GM12878 (cell line): Measurements from ENCODE around the gene LYSMD1. TPM values are rescaled to one million over a fixed set of nuclear protein-coding genes. Genes with fewer than 3 reads are reported as not detected.

ENCODE experiments used
- ATAC-seq: fragments of 200-7000 bp; cut with Tn5 transposase; 3 replicates; pipeline ENCODE4 v1.9.1; 2020; ENCODE audit warnings: mild to moderate bottlenecking, moderate library complexity
- BruUV-seq: library from RNA; stranded (reverse); fragments of 400-500 nt; replicated peaks from 2 replicates; lab custom pipeline; 2021; lab: Mats Ljungman, UMichigan
- CTCF ChIA-PET: fragments of 300-600 bp; sonication (Branson Sonifier 250); formaldehyde crosslinking; extraction: SDS; loops from one replicate; lab custom pipeline; 2021; ENCODE audit warnings: inconsistent platforms; lab: Yijun Ruan, JAX
- POLR2A ChIA-PET: fragments of 350-600 bp; formaldehyde crosslinking; extraction: SDS; loops from one replicate; lab custom pipeline; 2021; ENCODE audit warnings: inconsistent platforms; lab: Charles Lee
- RAD21 ChIA-PET: fragments of 300-600 bp; sonication (Branson Sonifier 250); formaldehyde crosslinking; loops from one replicate; lab custom pipeline; 2023; ENCODE audit warnings: antibody characterized with exemption; ENCODE audit not compliant: unreplicated experiment; lab: Charles Lee
- SMC1A ChIA-PET: fragments of 300-600 bp; sonication (Branson Sonifier 250); formaldehyde crosslinking; loops from one replicate; lab custom pipeline; 2023; ENCODE audit not compliant: unreplicated experiment, uncharacterized antibody; lab: Charles Lee
- DNase-seq: peaks from one replicate; pipeline ENCODE4 v3.0.0-alpha.2; 2011; ENCODE audit warnings: low read depth, low spot score
- FAIRE-seq: peaks from 3 replicates; lab custom pipeline; 2011; peaks lifted over from hg19 to GRCh38; lab: Jason Lieb, UNC
- H2AFZ ChIP-seq: 2 replicates; pipeline ENCODE4 v1.6.0; 2011; ENCODE audit warnings: low read depth, low read length, control low read depth; ENCODE audit not compliant: control insufficient read depth
- H3K27ac ChIP-seq: 2 replicates; pipeline ENCODE4 v1.5.1; 2011; ENCODE audit warnings: control low read depth; ENCODE audit not compliant: control insufficient read depth, insufficient read depth
- H3K27me3 ChIP-seq, 2 experiments: replicated peaks in 1 of 2; 2 replicates each; pipeline versions ENCODE4 v1.6.0 to v1.6.1; 2011; ENCODE audit warnings: low read length in 1 of 2; ENCODE audit not compliant: control insufficient read depth in 2 of 2, insufficient read depth in 2 of 2
- H3K36me3 ChIP-seq, 2 experiments: 2 replicates each; pipeline ENCODE4 v1.5.1; 2011; ENCODE audit warnings: low read length in 1 of 2; ENCODE audit not compliant: control insufficient read depth in 2 of 2, insufficient read depth in 2 of 2
- H3K4me1 ChIP-seq: 2 replicates; pipeline ENCODE4 v1.6.1; 2011; ENCODE audit warnings: mild to moderate bottlenecking, low read length, moderate library complexity, mixed read lengths; ENCODE audit not compliant: control insufficient read depth, insufficient read depth
- H3K4me2 ChIP-seq: 2 replicates; pipeline ENCODE4 v1.6.0; 2011; ENCODE audit warnings: control low read depth; ENCODE audit not compliant: control insufficient read depth, insufficient read depth
- H3K4me3 ChIP-seq: fragments of 200-600 bp; sonication (generic); 2 replicates; pipeline ENCODE4 v1.5.1; 2016
- H3K79me2 ChIP-seq: 2 replicates; pipeline ENCODE4 v1.6.0; 2011; ENCODE audit warnings: low read length; ENCODE audit not compliant: control insufficient read depth, insufficient read depth
- H3K9ac ChIP-seq: 2 replicates; pipeline ENCODE4 v1.8.0; 2011; ENCODE audit warnings: low read length, control low read depth, mixed read lengths; ENCODE audit not compliant: control insufficient read depth, insufficient read depth
- H3K9me3 ChIP-seq: replicated peaks from 3 replicates; pipeline ENCODE4 v1.5.1; 2011; ENCODE audit warnings: mild to moderate bottlenecking, low read length; ENCODE audit not compliant: control insufficient read depth, insufficient read depth
- H4K20me1 ChIP-seq: 2 replicates; pipeline ENCODE4 v1.6.0; 2011; ENCODE audit not compliant: control insufficient read depth, insufficient read depth
- BCL11A ChIP-seq: IDR thresholded peaks from 2 replicates; pipeline ENCODE4 v1.6.1; 2011; ENCODE audit warnings: low read depth, low read length
- BCLAF1 ChIP-seq: fragments of 450-650 bp; IDR thresholded peaks from 2 replicates; pipeline ENCODE4 v1.6.1; 2017; ENCODE audit warnings: antibody characterized with exemption, mild to moderate bottlenecking, moderate library complexity
- CHD2 ChIP-seq: IDR thresholded peaks from 2 replicates; pipeline ENCODE4 v1.6.1; 2011; ENCODE audit warnings: low read depth, low read length, improper control_type of control experiment, borderline replicate concordance
- ESRRA ChIP-seq: IDR thresholded peaks from 2 replicates; pipeline ENCODE4 v1.6.1; 2012; ENCODE audit warnings: mild to moderate bottlenecking, low read length, improper control_type of control experiment
- GATAD2B ChIP-seq: fragments of 450-650 bp; conservative IDR thresholded peaks from 2 replicates; pipeline ENCODE4 v1.6.1; 2017; ENCODE audit warnings: low read depth, mild to moderate bottlenecking, moderate library complexity
- HDGF ChIP-seq: fragments of 450-650 bp; IDR thresholded peaks from 2 replicates; pipeline ENCODE4 v1.6.1; 2016; ENCODE audit warnings: antibody characterized with exemption
- IKZF1 ChIP-seq: fragments of 450-650 bp; conservative IDR thresholded peaks from 2 replicates; pipeline ENCODE4 v1.6.1; 2017; ENCODE audit warnings: antibody characterized with exemption, mild to moderate bottlenecking
- IRF3 ChIP-seq: fragments of 450-650 bp; IDR thresholded peaks from 2 replicates; pipeline ENCODE4 v1.6.1; 2014; ENCODE audit warnings: mild to moderate bottlenecking
- IRF5 ChIP-seq: fragments of 450-650 bp; IDR thresholded peaks from 2 replicates; pipeline ENCODE4 v1.6.1; 2017; ENCODE audit warnings: borderline replicate concordance
- NBN ChIP-seq: fragments of 450-650 bp; IDR thresholded peaks from 2 replicates; pipeline ENCODE4 v1.6.1; 2016
- NFYB ChIP-seq: IDR thresholded peaks from 2 replicates; pipeline ENCODE4 v1.6.1; 2011; ENCODE audit warnings: low read depth, mild to moderate bottlenecking, low read length, improper control_type of control experiment, moderate library complexity; ENCODE audit not compliant: insufficient read depth
- PBX3 ChIP-seq: IDR thresholded peaks from 2 replicates; pipeline ENCODE4 v1.6.1; 2011; ENCODE audit warnings: mild to moderate bottlenecking, low read depth, low read length, moderate library complexity; ENCODE audit not compliant: insufficient replicate concordance
- POLR2A ChIP-seq: IDR thresholded peaks from 2 replicates; pipeline ENCODE4 v1.6.1; 2011; ENCODE audit warnings: low read depth, mild to moderate bottlenecking, low read length
- RELB ChIP-seq: fragments of 450-650 bp; IDR thresholded peaks from 2 replicates; pipeline ENCODE4 v1.6.1; 2017; ENCODE audit warnings: low read depth, mild to moderate bottlenecking, moderate library complexity
- WGBS: methylation state at CpG from one replicate; pipeline ENCODE4 v1.1.6; 2016; ENCODE audit warnings: low lambda C conversion rate; ENCODE audit not compliant: insufficient replicate concordance, insufficient coverage; ENCODE audit errors: missing lambda C conversion rate; 5-methylcytosine and 5-hydroxymethylcytosine counted together
- in situ Hi-C: fragments of 300-500 bp; cut with MboI; formaldehyde crosslinking; loops from 9 replicates; pipeline ENCODE4 v1.14.3; 2018; ENCODE audit warnings: mixed read lengths
- intact Hi-C: fragments of 100-400 bp; cut with micrococcal nuclease; formaldehyde crosslinking; loops from one replicate; pipeline ENCODE4 v1.14.2; 2022; ENCODE audit not compliant: unreplicated experiment
- polyA plus RNA-seq, 11 experiments: library from polyadenylated mRNA; depleted of rRNA in 4 of 11; unstranded in 6 of 11; stranded (reverse) in 5 of 11; fragments of >200 nt; fragmentation: Nextera tagmentation in 4 of 11; fragmentation: Illumina TruSeq in 1 of 11; extraction: Ambion mirVana in 4 of 11; extraction: Trizol in 1 of 11; gene quantifications; 1 replicate in 1 of 11; 2 replicates in 10 of 11; pipeline versions ENCODE4 v1.2.1 to v1.2.3, GENCODE V29; 2011 to 2016; ENCODE audit warnings: inconsistent platforms in 2 of 11, missing spikeins in 2 of 11, low read depth in 1 of 11
- total RNA-seq, 4 experiments: library from RNA; depleted of rRNA in 3 of 4; stranded (reverse); fragments of >200 nt in 3 of 4; fragmentation: Illumina TruSeq in 1 of 4; extraction: Trizol in 1 of 4; gene quantifications; 2 replicates each; pipeline versions ENCODE4 v1.2.1 to v1.2.3, GENCODE V29; 2013 to 2021

The LYSMD1 gene
- total and polyA plus RNA-seq, 10 of the 15 experiments (the other 5 are each of a cell fraction or from before 2014, with no cell fraction given), result 0.80 to 10.4 (median 6.5) TPM

- 2% methylated on average over 38 of the region's 61 CpGs for WGBS
- no TSS peak for BruUV-seq
- H3K79me2 ChIP-seq, result no peaks in the 10 kb centered on the region
- ChIA-PET SMC1A (no interaction called here), CTCF (interaction anchor here (0.6 to 1.2 kb wide), 3 partner anchors 9 to 528 kb away, joined by 3 to 5 read pairs (median 3); no protein-coding TSS in a partner anchor), POLR2A (no interaction called here), RAD21 (interaction anchor here (1.4 kb wide), 1 partner anchor 10 kb away, joined by 8 read pairs; the partner anchor contains the start of gene TNFAIP8L2)
- FAIRE-seq (peak; percentile 7), ATAC-seq (peak; percentile 100), DNase-seq (peak; percentile 48)
- intact Hi-C loops (no loop called here), in situ Hi-C loops (no loop called here)
- H3K4me2 ChIP-seq, result peak within 1 kb of the TSS; percentile 99
- H3K27me3 ChIP-seq, result peaks cover 0 to 8% of the 10 kb centered on the region in 2 experiments
- no peaks in the 10 kb centered on the region; the same call in 1 of the 2 replicates for H3K4me1 ChIP-seq
- peak within 1 kb of the TSS; percentile 54; the same call in 1 of the 2 replicates for H3K9ac ChIP-seq
- peak within 1 kb of the TSS; percentile 94 for H2AFZ ChIP-seq
- no peak within 1 kb of the TSS for H3K27ac ChIP-seq
- no peaks in the 10 kb centered on the region for H3K36me3 ChIP-seq
- no peaks in the 10 kb centered on the region for H3K9me3 ChIP-seq
- peak within 1 kb of the TSS; percentile 83 for H3K4me3 ChIP-seq
- no peaks in the 10 kb centered on the region; the same call in 1 of the 2 replicates for H4K20me1 ChIP-seq
- TF ChIP-seq HDGF, result peak; percentile 80
- no peak for TF ChIP-seq ESRRA
- TF ChIP-seq PBX3, result peak; percentile 2
- no peak for TF ChIP-seq BCL11A
- TF ChIP-seq CHD2, result 0 out of 2 replicates have a peak, but pooled peaks have one; percentile 35
- TF ChIP-seq POLR2A, result 0 out of 2 replicates have a peak, but pooled peaks have one; percentile 19
- TF ChIP-seq GATAD2B, result 0 out of 2 replicates have a peak, but pooled peaks have one; percentile 14
- no peak for TF ChIP-seq BCLAF1
- peak; percentile 37; the same call in 1 of the 2 replicates for TF ChIP-seq IKZF1
- no peak; the same call in 1 of the 2 replicates for TF ChIP-seq NBN
- no peak for TF ChIP-seq IRF5
- peak; percentile 81 for TF ChIP-seq NFYB
- TF ChIP-seq RELB, result 0 out of 2 replicates have a peak, but pooled peaks have one; percentile 19
- peak; percentile 23; the same call in 1 of the 2 replicates for TF ChIP-seq IRF3
Observed at GRCh38 chr1:151146412-151147131, 19.1 kb downstream of the LYSMD1 start, which contains the start of gene SEMA6C. SEMA6C (minus strand) TSS chr1:151146631; CDS start chr1:151142621, 4,010 bp downstream.
